HuH-7 (cell line): ENCODE results near the gene ATP8B4.

Source experiments
- DNase-seq: peaks from one replicate; pipeline ENCODE4 v3.0.0; 2011; ENCODE audit warnings: low spot score

The ATP8B4 gene

DNA sequence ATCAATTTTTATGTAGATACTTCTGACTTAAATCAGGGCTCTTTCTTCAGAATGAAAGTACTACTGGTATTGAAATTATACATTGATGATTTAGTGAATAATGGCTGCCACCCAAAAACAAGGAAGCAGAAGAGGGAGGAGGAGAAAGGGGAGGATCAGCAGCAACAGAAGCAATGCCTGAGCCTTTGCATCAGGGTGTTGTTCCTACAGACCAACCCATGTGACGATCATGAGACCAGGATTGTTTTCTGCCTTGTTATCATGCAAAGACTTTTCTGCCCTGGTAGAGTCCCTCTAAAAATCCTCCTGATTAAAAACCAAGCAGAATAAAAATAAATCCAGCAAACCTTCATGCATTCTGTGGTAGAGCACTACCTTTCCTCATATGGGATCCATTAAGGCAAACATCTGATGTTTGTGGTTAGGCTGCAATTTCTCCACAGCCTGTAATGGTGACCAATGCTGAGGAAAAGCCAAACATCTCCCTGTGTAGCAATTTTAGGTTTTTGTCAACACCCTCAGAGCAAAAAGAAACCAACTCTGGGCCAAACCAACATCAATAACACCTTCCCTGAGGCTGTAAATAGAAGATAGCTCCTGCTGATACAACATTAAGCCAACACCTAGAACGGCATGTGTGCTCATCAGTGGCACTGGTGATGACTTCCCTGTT lies 191.7 kb downstream of the ATP8B4 start:
- no peak for DNase-seq

GRCh38 chr15:49926740-49927139 lies 192.3 kb downstream of the ATP8B4 start:
- DNase-seq = no peak

DNA sequence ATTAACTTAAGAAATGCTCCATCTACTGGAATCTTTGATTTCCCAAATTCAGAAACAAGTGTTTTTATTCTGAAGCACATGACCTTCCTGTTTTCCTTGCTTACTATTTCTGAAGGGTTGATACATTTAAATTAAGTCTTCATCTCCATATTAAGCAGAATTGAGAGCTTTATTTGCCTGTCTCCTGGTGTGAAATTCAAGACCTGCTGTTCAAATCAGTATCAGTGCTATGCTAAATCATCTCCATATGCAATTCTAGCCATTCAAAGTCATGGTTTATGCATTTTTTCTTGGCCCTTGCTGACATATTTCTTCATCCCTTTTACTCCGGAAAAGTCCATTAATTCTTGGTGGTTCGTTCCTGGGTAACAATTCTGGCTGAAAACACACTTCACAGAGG lies 195.4 kb downstream of the ATP8B4 start:
- no peak for DNase-seq

DNA sequence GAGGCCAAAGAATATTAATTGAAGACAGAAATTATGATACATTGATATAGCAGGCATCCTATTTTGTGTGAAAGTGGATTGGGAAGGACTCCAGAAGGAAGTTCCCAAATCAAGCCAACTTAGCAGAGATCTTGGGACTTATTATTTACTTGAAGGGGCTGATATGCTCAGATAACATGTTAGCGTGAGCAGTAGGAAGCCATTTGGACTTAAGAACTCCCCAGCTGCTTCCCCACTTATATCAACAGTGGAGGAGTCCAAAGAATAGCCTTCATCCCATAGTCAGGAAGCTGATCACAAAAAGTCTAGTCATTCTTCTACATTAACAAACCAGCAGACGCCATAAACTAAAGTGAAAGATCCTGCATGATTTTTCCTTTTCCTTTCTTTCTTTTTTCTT lies 200.0 kb downstream of the ATP8B4 start:
- DNase-seq = no peak

GRCh38 chr15:49918121-49918520 lies 200.9 kb downstream of the ATP8B4 start:
- no peak for DNase-seq

DNA sequence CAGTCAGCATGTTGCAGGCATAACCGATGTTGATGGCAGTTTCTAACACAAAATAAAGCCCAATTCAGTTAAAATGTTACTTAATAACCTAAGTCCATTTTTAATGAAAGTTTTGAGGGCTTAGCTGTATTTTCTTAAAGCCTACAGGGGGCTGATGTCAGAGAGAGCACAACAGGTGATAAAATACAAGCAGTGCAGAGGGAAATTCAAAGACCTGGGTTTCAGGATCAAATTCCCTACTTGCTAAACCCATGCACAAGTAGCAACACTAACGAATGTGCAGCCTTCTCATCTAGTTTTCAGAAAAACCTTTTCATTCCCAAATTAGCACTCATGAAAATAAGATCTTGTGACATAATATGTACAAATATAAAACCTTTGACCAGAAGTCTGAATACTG lies 202.0 kb downstream of the ATP8B4 start:
- DNase-seq = no peak

DNA sequence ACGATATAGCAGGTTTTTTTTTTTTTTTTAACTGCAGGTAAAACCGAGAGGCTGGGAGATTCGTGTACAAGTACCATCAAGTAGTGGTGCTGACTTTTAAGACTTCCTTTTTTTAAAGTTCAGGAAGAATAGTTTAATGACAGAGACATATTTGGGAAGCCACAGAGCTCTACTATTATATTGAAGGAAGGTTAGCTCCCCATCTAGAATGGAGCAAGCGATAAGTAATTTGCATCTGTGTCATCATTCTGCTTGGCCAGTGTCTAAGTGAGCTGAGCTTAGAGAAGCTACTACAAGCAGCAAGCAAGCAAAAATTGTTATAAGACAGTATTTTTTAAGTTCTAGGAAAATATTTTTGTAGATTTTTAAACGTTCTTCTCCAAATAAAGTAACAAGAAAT lies 203.2 kb downstream of the ATP8B4 start:
- DNase-seq = no peak

GRCh38 chr15:49908933-49909295 lies 210.1 kb downstream of the ATP8B4 start:
- DNase-seq = no peak

DNA sequence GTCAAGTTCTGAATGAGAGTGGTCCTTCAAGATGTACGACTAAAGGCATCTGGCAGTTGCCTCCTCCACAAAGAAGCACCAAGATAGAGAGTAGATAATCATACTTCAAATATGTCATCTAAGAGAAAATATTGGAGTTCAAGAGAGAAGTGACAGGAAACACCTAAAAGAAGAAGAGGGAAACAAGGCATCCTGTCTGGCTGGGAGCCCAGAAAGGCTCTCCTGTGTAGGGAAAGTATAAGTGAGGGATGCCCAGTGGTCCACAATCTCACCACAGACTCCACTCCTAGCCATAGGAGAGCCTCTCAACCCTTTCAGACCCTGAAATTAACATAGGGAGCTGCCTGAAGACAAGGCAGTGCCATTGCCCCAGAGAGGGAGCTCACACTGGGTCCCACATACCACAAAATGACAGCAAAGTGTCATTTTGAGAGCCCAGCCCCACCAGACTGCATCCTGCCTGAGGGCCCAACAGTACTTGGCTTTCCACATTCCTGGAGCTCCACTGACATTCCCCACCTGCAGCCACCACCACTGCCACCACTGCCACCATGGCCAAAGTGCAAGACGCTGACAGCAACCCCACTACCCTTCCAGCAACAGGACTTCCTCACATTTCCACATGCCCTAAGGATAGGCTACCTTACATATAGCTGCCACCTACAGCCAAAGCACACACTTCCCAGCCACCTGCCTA lies 210.6 kb downstream of the ATP8B4 start:
- DNase-seq = no peak

GRCh38 chr15:49906966-49907365 lies 212.1 kb downstream of the ATP8B4 start:
- no peak for DNase-seq

DNA sequence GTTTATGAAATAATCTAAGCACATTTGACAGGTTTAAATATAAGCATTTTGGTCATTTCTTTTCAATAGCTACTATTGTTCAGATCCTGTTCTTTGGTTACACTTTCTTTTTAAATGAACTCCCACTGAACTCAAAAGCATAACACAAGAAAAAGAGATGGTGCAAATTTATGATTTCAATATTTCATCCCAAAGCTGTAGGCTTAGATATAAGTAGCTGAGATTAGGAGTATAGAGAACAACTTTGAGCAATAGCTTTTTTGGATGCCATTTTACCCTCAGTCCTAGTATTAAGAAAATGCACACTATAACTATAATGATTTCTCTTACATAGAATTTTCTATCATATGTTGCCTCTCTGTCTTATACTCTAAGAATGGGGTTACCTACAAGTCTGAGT lies 213.8 kb downstream of the ATP8B4 start:
- no peak for DNase-seq

- no peak for DNase-seq
Observed at GRCh38 chr15:49904296-49904695, 214.7 kb downstream of the ATP8B4 start.

GRCh38 chr15:49902685-49903501 lies 216.1 kb downstream of the ATP8B4 start:
- DNase-seq = no peak

DNA sequence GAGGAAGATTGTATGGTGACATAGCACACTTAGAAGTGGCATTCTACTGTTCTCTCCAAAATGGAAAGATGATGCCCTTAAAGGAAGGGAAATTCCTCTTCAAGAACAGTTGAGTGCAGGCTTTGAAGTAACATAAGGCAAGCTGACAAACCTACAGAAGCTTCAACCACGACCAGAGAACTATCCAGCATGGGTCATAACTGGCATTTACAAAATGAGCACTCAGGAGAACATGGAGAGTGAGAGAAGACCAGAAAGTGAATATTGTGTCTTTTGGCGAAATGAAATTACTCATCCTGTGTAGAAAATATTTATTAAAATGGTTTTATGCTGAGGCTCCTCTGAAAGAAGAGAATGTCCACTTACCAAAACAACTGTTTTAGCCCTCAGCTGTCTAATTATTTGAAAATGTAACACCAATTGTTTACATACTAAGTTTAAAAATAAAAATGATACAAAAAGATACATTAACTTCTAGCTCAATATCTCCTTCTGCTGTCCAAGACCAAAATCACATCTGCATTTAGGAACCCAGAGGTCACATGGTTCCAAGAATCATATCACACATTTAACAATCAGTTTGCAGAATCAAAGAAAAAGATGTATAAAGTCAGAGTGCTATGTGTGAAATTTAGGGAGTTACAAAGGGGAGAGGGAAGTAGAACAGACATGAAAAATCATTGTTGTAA lies 216.9 kb downstream of the ATP8B4 start:
- no peak for DNase-seq

- DNase-seq = no peak
Observed at GRCh38 chr15:49901321-49901720, 217.7 kb downstream of the ATP8B4 start.

DNA sequence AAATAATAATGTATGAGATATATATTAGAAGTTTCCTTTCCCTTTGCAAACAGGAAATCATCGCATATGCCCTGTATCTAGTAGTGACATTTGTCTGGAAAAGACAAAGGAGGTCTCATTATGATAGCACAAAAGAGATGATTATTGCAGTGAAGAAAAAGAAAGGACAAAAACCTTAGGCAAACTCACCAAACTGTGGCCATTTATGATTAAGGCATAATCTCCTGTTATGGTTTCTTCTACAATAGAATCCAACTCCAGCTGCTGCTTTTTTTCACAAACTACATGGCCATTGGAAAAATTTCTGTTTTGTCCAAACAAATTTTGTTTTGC lies 218.2 kb downstream of the ATP8B4 start:
- DNase-seq = no peak

DNA sequence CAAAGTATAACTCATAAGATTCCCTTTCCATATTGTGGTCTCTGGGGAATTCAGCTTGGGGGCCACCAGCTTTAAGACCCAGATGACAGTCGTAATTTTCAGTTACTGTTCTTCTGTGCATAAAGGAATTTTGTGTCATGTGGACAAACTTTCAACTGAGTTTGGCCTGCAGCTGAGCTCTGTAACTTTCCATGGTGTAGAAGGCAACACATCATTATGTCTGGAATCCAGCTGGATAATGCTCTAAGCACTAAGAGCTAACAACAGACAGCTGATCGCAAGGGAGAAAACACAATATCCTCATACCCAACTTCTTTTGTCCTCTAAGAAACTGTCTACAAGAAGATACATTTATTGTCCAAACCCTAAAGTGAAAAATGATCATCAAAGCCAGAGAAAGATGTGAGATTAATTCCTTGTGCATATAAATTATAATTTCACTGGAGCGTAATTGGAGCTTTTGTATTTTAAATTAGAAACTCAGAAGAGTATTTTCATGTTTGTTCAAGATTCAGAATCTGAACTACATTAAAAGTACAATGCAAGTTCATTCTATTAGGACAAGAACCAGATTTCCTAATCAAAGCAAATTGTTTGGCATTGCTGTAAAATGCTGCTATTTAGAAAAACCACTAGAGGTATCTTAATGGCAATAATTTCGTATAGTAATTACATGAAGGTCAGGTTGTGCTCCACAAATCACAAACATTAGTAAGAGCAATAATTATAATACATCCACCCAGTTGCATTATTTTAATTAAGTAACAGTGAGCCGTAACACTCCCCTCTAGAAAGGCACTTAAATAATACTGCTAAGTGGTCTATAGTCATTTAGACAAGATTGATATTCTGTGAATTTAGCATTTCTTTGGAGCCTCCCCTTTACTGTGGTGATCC lies 218.8 kb downstream of the ATP8B4 start:
- DNase-seq = no peak

GRCh38 chr15:49898575-49899283 lies 220.3 kb downstream of the ATP8B4 start:
- no peak for DNase-seq

GRCh38 chr15:49898097-49898496 lies 220.9 kb downstream of the ATP8B4 start:
- DNase-seq = no peak

DNA sequence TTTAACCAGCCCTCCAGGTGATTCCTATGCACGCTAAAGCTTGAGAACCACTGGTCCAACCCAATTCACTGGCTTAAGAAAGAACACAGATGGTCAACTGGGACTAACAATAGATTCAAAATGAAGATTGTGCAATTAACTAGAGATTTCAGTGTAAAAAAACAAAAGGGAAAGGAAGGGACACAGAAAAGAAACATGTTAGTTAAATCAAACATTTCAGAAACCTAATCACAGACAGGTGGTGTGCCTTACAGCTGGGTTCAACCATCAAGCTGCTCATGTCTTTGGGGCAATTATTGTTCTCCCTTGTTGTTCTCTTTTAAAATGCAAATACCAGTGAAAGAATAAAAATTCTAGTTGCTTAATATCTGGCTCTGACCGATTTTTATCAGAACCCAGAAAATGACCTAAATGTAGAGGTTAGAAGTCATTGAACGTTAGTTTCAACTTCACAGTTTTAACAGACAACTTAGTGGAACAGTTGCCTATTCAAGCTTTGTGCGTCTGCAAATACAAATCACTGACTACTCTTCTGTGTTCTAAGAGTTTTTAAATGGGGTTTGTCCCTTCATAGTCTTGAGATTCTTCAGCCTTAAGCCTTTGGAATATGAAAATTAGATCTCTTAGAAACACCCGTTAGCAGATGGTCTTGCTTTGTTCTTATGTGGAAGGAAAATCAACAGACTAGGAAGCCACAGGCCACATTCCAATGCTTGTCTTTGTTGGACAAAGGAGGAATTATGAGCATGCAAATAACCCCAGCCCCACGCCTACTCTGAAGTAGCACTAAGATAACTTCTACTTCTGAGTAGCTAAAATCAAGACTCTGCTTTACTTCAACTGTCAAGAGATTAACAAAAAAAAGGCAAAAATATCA lies 223.4 kb downstream of the ATP8B4 start:
- no peak for DNase-seq
